Psoas muscle (tissue), 8 donors: ENCODE results near the gene WWC1. TPM values are rescaled to one million over a fixed set of nuclear protein-coding genes. Genes with fewer than 3 reads are reported as not detected.

Experiments used
- ATAC-seq, 4 donors: fragments of 200-7000 bp; cut with Tn5 transposase; one replicate each; pipeline ENCODE4 v1.9.1; 2020; ENCODE audit warnings: moderate library complexity in 3 of 4, mild to moderate bottlenecking in 2 of 4
- DNase-seq, 2 donors: peaks; one replicate each; pipeline ENCODE4 v3.0.0-alpha.2; 2020
- H3K27ac ChIP-seq: fragments of 200-600 bp; one replicate; pipeline ENCODE4 v1.8.0; 2022
- H3K27me3 ChIP-seq, 3 donors: fragments of 200-600 bp in 1 of 3; one replicate each; pipeline versions ENCODE4 v1.6.1 to v1.8.0; 2013 to 2022; ENCODE audit warnings: low read length in 2 of 3, mild to moderate bottlenecking in 2 of 3, moderate library complexity in 1 of 3; ENCODE audit not compliant: insufficient read depth in 3 of 3
- H3K36me3 ChIP-seq, 2 donors: fragments of 200-600 bp in 1 of 2; one replicate each; pipeline versions ENCODE4 v1.6.1 to v1.8.0; 2013 to 2022; ENCODE audit warnings: low read depth in 1 of 2, mild to moderate bottlenecking in 1 of 2, moderate library complexity in 1 of 2; ENCODE audit not compliant: insufficient read depth in 1 of 2
- H3K4me1 ChIP-seq: fragments of 200-600 bp; one replicate; pipeline ENCODE4 v1.8.0; 2022
- H3K4me3 ChIP-seq: fragments of 200-600 bp; one replicate; pipeline ENCODE4 v1.8.0; 2022; ENCODE audit warnings: mild to moderate bottlenecking
- H3K9me3 ChIP-seq: fragments of 200-600 bp; one replicate; pipeline ENCODE4 v1.8.0; 2022
- CTCF ChIP-seq: fragments of 200-600 bp; IDR thresholded peaks from one replicate; pipeline ENCODE4 v1.8.0; 2022; ENCODE audit warnings: antibody characterized with exemption
- WGBS, 3 donors: extraction: QIAGEN DNeasy Blood & Tissue Kit; methylation state at CpG; one replicate each; pipeline versions ENCODE4 v1.1.6 to v1.1.7; 2013; 5-methylcytosine and 5-hydroxymethylcytosine counted together
- intact Hi-C, 2 donors: fragments of 100-400 bp; cut with DNase I; formaldehyde crosslinking; loops; one replicate each; pipeline versions ENCODE4 v1.11.0 to v1.14.2; 2022
- polyA plus RNA-seq, 3 donors: library from polyadenylated mRNA; stranded (reverse); fragments of 200-250 nt; gene quantifications; one replicate each; pipeline ENCODE4 v1.2.3, GENCODE V29; 2013
- total RNA-seq, 4 donors: library from RNA; stranded (reverse); fragmentation: NEBNext Ultra II Directional in 2 of 4; extraction: Animal tissue kit (Norgen Biotek cat#: 25700) in 2 of 4; gene quantifications; one replicate each; pipeline versions ENCODE4 v1.2.1 to v1.2.4, GENCODE V29; 2021 to 2023
- donor health status: healthy with polysubstance abuse.
- donor health status: DM: no; HTN: no; CAD: no; lungs with moderate emphysema.
- donor health status: Bipolar disorder and iron deficiency.
- donor health status: healthy.
- donor health status: DM: yes; HTN: yes; CAD: no.
- donor health status: DM: no; HTN: no; CAD: no.
- donor health status: DM: no; HTN: no; CAD: no.
- donor health status: DM: yes; HTN: yes; CAD: no.

Gene WWC1
- total and polyA plus RNA-seq, 7 donors = 0.03 to 0.25 (median 0.08) TPM; not detected in 3

GRCh38 chr5:168328814-168329213 is 37.4 kb downstream of the WWC1 start:
- intact Hi-C loops = no loop called here
- WGBS, 3 donors = 9 to 14% (median 11%) methylated on average over 6 of the region's 6 CpGs

GRCh38 chr5:168329302-168329701 is 37.9 kb downstream of the WWC1 start:
- DNase-seq (no peak), ATAC-seq (no peak)
- 9 to 13% (median 9%) methylated on average over 4 of the region's 4 CpGs for WGBS, 3 donors
- Histone ChIP-seq H3K27ac (no peak overlapping the region), H3K9me3 (no peaks in the 10 kb centered on the region), H3K36me3 (no peaks in the 10 kb centered on the region), H3K4me3 (no peak overlapping the region), H3K27me3 (peaks cover 0 to 11% (median 0%) of the 10 kb centered on the region in 3 donors), H3K4me1 (no peaks in the 10 kb centered on the region)
- TF ChIP-seq CTCF = no peak
- intact Hi-C loops = no loop called here

More at GRCh38 chr5:168328814-168329213, 37.4 kb downstream of the WWC1 start:
- Histone ChIP-seq H3K4me1 (no peaks in the 10 kb centered on the region), H3K27me3 (peaks cover 0 to 11% (median 0%) of the 10 kb centered on the region in 3 donors), H3K4me3 (no peak overlapping the region), H3K9me3 (no peaks in the 10 kb centered on the region), H3K36me3 (no peaks in the 10 kb centered on the region), H3K27ac (no peak overlapping the region)
- no peak for TF ChIP-seq CTCF
- no peak for ATAC-seq
- DNase-seq = no peak

GRCh38 chr5:168332042-168332441 is 40.6 kb downstream of the WWC1 start:
- TF ChIP-seq CTCF = no peak
- H3K27me3 ChIP-seq = peaks cover 0 to 11% (median 0%) of the 10 kb centered on the region in 3 donors
- ATAC-seq (no peak), DNase-seq (no peak)
- H3K9me3 ChIP-seq = no peaks in the 10 kb centered on the region
- intact Hi-C loops = no loop called here
- no peaks in the 10 kb centered on the region for H3K4me1 ChIP-seq
- H3K36me3 ChIP-seq = no peaks in the 10 kb centered on the region
- no peak overlapping the region for H3K4me3 ChIP-seq
- H3K27ac ChIP-seq = no peak overlapping the region

- no peaks in the 10 kb centered on the region for H3K36me3 ChIP-seq
- TF ChIP-seq CTCF = no peak
- intact Hi-C loops = no loop called here
Measured at GRCh38 chr5:168334280-168334679, 42.8 kb downstream of the WWC1 start.

GRCh38 chr5:168334695-168335094 is 43.2 kb downstream of the WWC1 start:
- Histone ChIP-seq H3K36me3 (no peaks in the 10 kb centered on the region), H3K27me3 (peaks cover 0 to 6% (median 0%) of the 10 kb centered on the region in 3 donors), H3K4me3 (no peak overlapping the region), H3K9me3 (no peaks in the 10 kb centered on the region), H3K4me1 (no peaks in the 10 kb centered on the region), H3K27ac (no peak overlapping the region)
- TF ChIP-seq CTCF = no peak
- 6 to 21% (median 18%) methylated on average over 4 of the region's 4 CpGs for WGBS, 3 donors
- DNase-seq = no peak
- ATAC-seq = no peak
- intact Hi-C loops = no loop called here

More at GRCh38 chr5:168334280-168334679, 42.8 kb downstream of the WWC1 start:
- Histone ChIP-seq H3K4me3 (no peak overlapping the region), H3K27ac (no peak overlapping the region), H3K4me1 (no peaks in the 10 kb centered on the region), H3K9me3 (no peaks in the 10 kb centered on the region), H3K27me3 (peaks cover 0 to 10% (median 0%) of the 10 kb centered on the region in 3 donors)
- no peak for DNase-seq
- no peak for ATAC-seq
- 27 to 43% (median 32%) methylated on average over 3 of the region's 3 CpGs for WGBS, 3 donors
